Ramos (cell line): ENCODE data around the gene SELENOO.
"Not testable (repeated sequence)": the region's sequence is repeated elsewhere in the genome, so short reads cannot be mapped to it uniquely, and the experiment has no call there.

Experiments used
- in situ Hi-C: fragments of 300-500 bp; cut with MboI; formaldehyde crosslinking; loops from one replicate; pipeline ENCODE4 v1.14.3; 2022; ENCODE audit warnings: low sequenced_read_pairs; ENCODE audit not compliant: unreplicated experiment

Gene SELENOO

GRCh38 chr22:50197000-50197800 lies 3.6 kb upstream of the SELENOO start:
- in situ Hi-C loops, result no loop called here

- in situ Hi-C loops, result no loop called here
Measured at GRCh38 chr22:50197856-50198623, 2.8 kb upstream of the SELENOO start.

- in situ Hi-C loops, result no loop called here
Measured at GRCh38 chr22:50198624-50199017, 2.2 kb upstream of the SELENOO start.

- in situ Hi-C loops, result no loop called here
Measured at GRCh38 chr22:50199251-50199721, 1.5 kb upstream of the SELENOO start.

GRCh38 chr22:50199829-50200460 lies 866 bp upstream of the SELENOO start:
- in situ Hi-C loops, result no loop called here

GRCh38 chr22:50201191-50202129 lies 649 bp downstream of the SELENOO start:
- in situ Hi-C loops, result no loop called here

- in situ Hi-C loops, result no loop called here
Measured at GRCh38 chr22:50202130-50202666, 1.4 kb downstream of the SELENOO start.

GRCh38 chr22:50203288-50203687 lies 2.5 kb downstream of the SELENOO start:
- in situ Hi-C loops, result no loop called here

- in situ Hi-C loops, result no loop called here
Measured at GRCh38 chr22:50204571-50204970, 3.8 kb downstream of the SELENOO start.

- in situ Hi-C loops, result not testable (repeated sequence)
Measured at GRCh38 chr22:50204998-50205397, 4.2 kb downstream of the SELENOO start.

- in situ Hi-C loops, result no loop called here
Measured at GRCh38 chr22:50205781-50206569, 5.2 kb downstream of the SELENOO start.

GRCh38 chr22:50206599-50206998 lies 5.8 kb downstream of the SELENOO start:
- in situ Hi-C loops, result no loop called here

GRCh38 chr22:50207383-50208140 lies 6.8 kb downstream of the SELENOO start:
- in situ Hi-C loops, result no loop called here

- in situ Hi-C loops, result no loop called here
Measured at GRCh38 chr22:50208430-50208938, 7.7 kb downstream of the SELENOO start.

GRCh38 chr22:50208939-50209892 lies 8.4 kb downstream of the SELENOO start:
- in situ Hi-C loops, result no loop called here

- in situ Hi-C loops, result loop anchor here (5.0 kb wide), 2 partner anchors 63 to 278 kb away; no protein-coding TSS in a partner anchor
Measured at GRCh38 chr22:50209893-50210292, 9.1 kb downstream of the SELENOO start.
